GM12878 (cell line): ENCODE results near the gene MAP7. TPM values are rescaled to one million over a fixed set of nuclear protein-coding genes. Genes with fewer than 3 reads are reported as not detected.

Experiments used
- ATAC-seq: fragments of 200-7000 bp; cut with Tn5 transposase; 3 replicates; pipeline ENCODE4 v1.9.1; 2020; ENCODE audit warnings: mild to moderate bottlenecking, moderate library complexity
- BruUV-seq: library from RNA; stranded (reverse); fragments of 400-500 nt; replicated peaks from 2 replicates; lab custom pipeline; 2021; lab: Mats Ljungman, UMichigan
- CTCF ChIA-PET: fragments of 300-600 bp; sonication (Branson Sonifier 250); formaldehyde crosslinking; extraction: SDS; loops from one replicate; lab custom pipeline; 2021; ENCODE audit warnings: inconsistent platforms; lab: Yijun Ruan, JAX
- POLR2A ChIA-PET: fragments of 350-600 bp; formaldehyde crosslinking; extraction: SDS; loops from one replicate; lab custom pipeline; 2021; ENCODE audit warnings: inconsistent platforms; lab: Charles Lee
- RAD21 ChIA-PET: fragments of 300-600 bp; sonication (Branson Sonifier 250); formaldehyde crosslinking; loops from one replicate; lab custom pipeline; 2023; ENCODE audit warnings: antibody characterized with exemption; ENCODE audit not compliant: unreplicated experiment; lab: Charles Lee
- SMC1A ChIA-PET: fragments of 300-600 bp; sonication (Branson Sonifier 250); formaldehyde crosslinking; loops from one replicate; lab custom pipeline; 2023; ENCODE audit not compliant: unreplicated experiment, uncharacterized antibody; lab: Charles Lee
- DNase-seq: peaks from one replicate; pipeline ENCODE4 v3.0.0-alpha.2; 2011; ENCODE audit warnings: low read depth, low spot score
- FAIRE-seq: peaks from 3 replicates; lab custom pipeline; 2011; peaks lifted over from hg19 to GRCh38; lab: Jason Lieb, UNC
- H2AFZ ChIP-seq: 2 replicates; pipeline ENCODE4 v1.6.0; 2011; ENCODE audit warnings: low read depth, low read length, control low read depth; ENCODE audit not compliant: control insufficient read depth
- H3K27ac ChIP-seq: 2 replicates; pipeline ENCODE4 v1.5.1; 2011; ENCODE audit warnings: control low read depth; ENCODE audit not compliant: control insufficient read depth, insufficient read depth
- H3K27me3 ChIP-seq, 2 experiments: replicated peaks in 1 of 2; 2 replicates each; pipeline versions ENCODE4 v1.6.0 to v1.6.1; 2011; ENCODE audit warnings: low read length in 1 of 2; ENCODE audit not compliant: control insufficient read depth in 2 of 2, insufficient read depth in 2 of 2
- H3K36me3 ChIP-seq, 2 experiments: 2 replicates each; pipeline ENCODE4 v1.5.1; 2011; ENCODE audit warnings: low read length in 1 of 2; ENCODE audit not compliant: control insufficient read depth in 2 of 2, insufficient read depth in 2 of 2
- H3K4me1 ChIP-seq: 2 replicates; pipeline ENCODE4 v1.6.1; 2011; ENCODE audit warnings: mild to moderate bottlenecking, low read length, moderate library complexity, mixed read lengths; ENCODE audit not compliant: control insufficient read depth, insufficient read depth
- H3K4me2 ChIP-seq: 2 replicates; pipeline ENCODE4 v1.6.0; 2011; ENCODE audit warnings: control low read depth; ENCODE audit not compliant: control insufficient read depth, insufficient read depth
- H3K4me3 ChIP-seq: fragments of 200-600 bp; sonication (generic); 2 replicates; pipeline ENCODE4 v1.5.1; 2016
- H3K79me2 ChIP-seq: 2 replicates; pipeline ENCODE4 v1.6.0; 2011; ENCODE audit warnings: low read length; ENCODE audit not compliant: control insufficient read depth, insufficient read depth
- H3K9ac ChIP-seq: 2 replicates; pipeline ENCODE4 v1.8.0; 2011; ENCODE audit warnings: low read length, control low read depth, mixed read lengths; ENCODE audit not compliant: control insufficient read depth, insufficient read depth
- H3K9me3 ChIP-seq: replicated peaks from 3 replicates; pipeline ENCODE4 v1.5.1; 2011; ENCODE audit warnings: mild to moderate bottlenecking, low read length; ENCODE audit not compliant: control insufficient read depth, insufficient read depth
- H4K20me1 ChIP-seq: 2 replicates; pipeline ENCODE4 v1.6.0; 2011; ENCODE audit not compliant: control insufficient read depth, insufficient read depth
- BCL11A ChIP-seq: IDR thresholded peaks from 2 replicates; pipeline ENCODE4 v1.6.1; 2011; ENCODE audit warnings: low read depth, low read length
- MYB ChIP-seq: fragments of 150-350 bp; IDR thresholded peaks from 2 replicates; pipeline ENCODE4 v1.6.1; 2014; ENCODE audit warnings: mild to moderate bottlenecking, low read depth, low read length, borderline replicate concordance
- NFYA ChIP-seq: IDR thresholded peaks from 2 replicates; pipeline ENCODE4 v1.6.1; 2011; ENCODE audit warnings: low read depth, mild to moderate bottlenecking, low read length, improper control_type of control experiment, borderline replicate concordance
- PAX8 ChIP-seq: fragments of 450-650 bp; IDR thresholded peaks from 2 replicates; pipeline ENCODE4 v1.6.1; 2017; ENCODE audit warnings: mild to moderate bottlenecking, moderate library complexity
- RAD51 ChIP-seq: fragments of 450-650 bp; IDR thresholded peaks from 2 replicates; pipeline ENCODE4 v1.6.1; 2016; ENCODE audit warnings: moderate library complexity, mild to moderate bottlenecking, inconsistent platforms
- ZNF207 ChIP-seq: fragments of 450-650 bp; IDR thresholded peaks from 2 replicates; pipeline ENCODE4 v1.6.1; 2014; ENCODE audit warnings: antibody characterized with exemption, mild to moderate bottlenecking, borderline replicate concordance
- WGBS: methylation state at CpG from one replicate; pipeline ENCODE4 v1.1.6; 2016; ENCODE audit warnings: low lambda C conversion rate; ENCODE audit not compliant: insufficient replicate concordance, insufficient coverage; ENCODE audit errors: missing lambda C conversion rate; 5-methylcytosine and 5-hydroxymethylcytosine counted together
- in situ Hi-C: fragments of 300-500 bp; cut with MboI; formaldehyde crosslinking; loops from 9 replicates; pipeline ENCODE4 v1.14.3; 2018; ENCODE audit warnings: mixed read lengths
- intact Hi-C: fragments of 100-400 bp; cut with micrococcal nuclease; formaldehyde crosslinking; loops from one replicate; pipeline ENCODE4 v1.14.2; 2022; ENCODE audit not compliant: unreplicated experiment
- polyA plus RNA-seq, 11 experiments: library from polyadenylated mRNA; depleted of rRNA in 4 of 11; unstranded in 6 of 11; stranded (reverse) in 5 of 11; fragments of >200 nt; fragmentation: Nextera tagmentation in 4 of 11; fragmentation: Illumina TruSeq in 1 of 11; extraction: Ambion mirVana in 4 of 11; extraction: Trizol in 1 of 11; gene quantifications; 1 replicate in 1 of 11; 2 replicates in 10 of 11; pipeline versions ENCODE4 v1.2.1 to v1.2.3, GENCODE V29; 2011 to 2016; ENCODE audit warnings: inconsistent platforms in 2 of 11, missing spikeins in 2 of 11, low read depth in 1 of 11
- total RNA-seq, 4 experiments: library from RNA; depleted of rRNA in 3 of 4; stranded (reverse); fragments of >200 nt in 3 of 4; fragmentation: Illumina TruSeq in 1 of 4; extraction: Trizol in 1 of 4; gene quantifications; 2 replicates each; pipeline versions ENCODE4 v1.2.1 to v1.2.3, GENCODE V29; 2013 to 2021
- TF ChIP-seq, protein P1 (sequence below): fragments of 450-650 bp; IDR thresholded peaks from 2 replicates; pipeline ENCODE4 v1.6.1; 2017; ENCODE audit warnings: borderline replicate concordance
- TF ChIP-seq, protein P2 (sequence below): IDR thresholded peaks from 2 replicates; pipeline ENCODE4 v1.6.1; 2011; ENCODE audit warnings: low read depth, low read length, improper control_type of control experiment, borderline replicate concordance

MAP7 gene
- total and polyA plus RNA-seq, 10 of the 15 experiments (the other 5 are each of a cell fraction or from before 2014, with no cell fraction given): 0.04 to 0.17 (median 0.08) TPM; not detected in 2

DNA sequence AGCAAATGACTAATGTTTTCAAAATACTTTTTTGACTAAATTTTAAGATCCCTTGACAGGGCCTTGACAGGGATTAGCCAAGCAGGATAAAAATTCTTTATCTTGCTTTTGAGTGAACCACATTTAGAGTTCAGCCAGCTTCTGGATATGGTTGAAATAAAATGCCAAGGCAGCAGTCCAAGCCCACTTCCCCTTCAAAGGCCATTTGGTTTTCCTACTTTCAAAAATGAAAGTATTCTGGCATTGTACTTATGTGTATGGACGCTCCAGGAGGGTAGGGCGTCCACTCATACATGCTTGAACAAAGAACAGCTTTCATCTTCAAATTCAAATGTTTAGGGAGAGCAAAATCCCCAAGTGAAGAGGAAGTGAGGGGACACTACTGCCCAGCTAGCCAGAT lies 178.3 kb downstream of the MAP7 start:
- intact Hi-C loops: no loop called here

DNA sequence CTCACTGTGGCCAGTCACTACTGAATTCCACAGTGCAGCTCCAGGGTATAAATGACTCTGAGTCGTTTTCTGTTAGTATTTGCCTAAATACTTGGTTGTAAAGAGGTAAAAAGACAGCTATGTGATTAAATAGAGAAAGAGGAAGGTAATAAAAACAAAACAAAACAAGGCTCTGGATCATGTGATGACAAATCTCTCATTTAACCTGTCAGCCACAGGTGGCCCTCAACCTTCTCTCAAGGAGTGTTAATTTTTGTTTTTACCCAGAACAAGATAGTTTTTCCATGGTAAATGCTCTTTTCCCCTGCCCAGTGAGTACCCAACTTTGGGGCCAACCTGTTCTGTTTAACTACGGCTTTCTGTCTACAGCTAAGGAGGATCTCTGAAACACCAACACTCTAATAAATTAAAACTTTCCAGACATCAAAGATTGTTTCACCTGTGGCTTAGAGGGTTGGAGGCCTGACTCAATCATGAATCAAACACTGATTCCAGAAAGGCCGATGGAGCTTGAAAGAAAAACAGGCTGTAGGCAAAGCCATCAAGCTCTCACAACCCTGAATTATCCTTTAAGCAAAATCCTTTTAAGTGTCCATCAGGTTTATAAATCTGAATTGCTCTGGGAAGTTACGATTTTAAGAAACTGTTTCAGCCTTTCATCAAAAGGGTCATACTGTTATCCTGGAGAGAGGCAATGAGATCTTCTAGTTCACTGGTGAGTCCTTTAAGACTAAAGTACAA lies 179.1 kb downstream of the MAP7 start:
- no peak for DNase-seq
- Histone ChIP-seq H3K4me1 (no peaks in the 10 kb centered on the region), H4K20me1 (no peaks in the 10 kb centered on the region), H2AFZ (no peak overlapping the region), H3K27ac (no peak overlapping the region), H3K27me3 (peaks cover 0 to 1% of the 10 kb centered on the region in 2 experiments; a peak in 2 of 4 replicates), H3K4me3 (no peak overlapping the region), H3K4me2 (no peak overlapping the region), H3K79me2 (no peaks in the 10 kb centered on the region), H3K9ac (no peak overlapping the region), H3K36me3 (no peaks in the 10 kb centered on the region), H3K9me3 (no peaks in the 10 kb centered on the region)
- TF ChIP-seq, protein P1, sequence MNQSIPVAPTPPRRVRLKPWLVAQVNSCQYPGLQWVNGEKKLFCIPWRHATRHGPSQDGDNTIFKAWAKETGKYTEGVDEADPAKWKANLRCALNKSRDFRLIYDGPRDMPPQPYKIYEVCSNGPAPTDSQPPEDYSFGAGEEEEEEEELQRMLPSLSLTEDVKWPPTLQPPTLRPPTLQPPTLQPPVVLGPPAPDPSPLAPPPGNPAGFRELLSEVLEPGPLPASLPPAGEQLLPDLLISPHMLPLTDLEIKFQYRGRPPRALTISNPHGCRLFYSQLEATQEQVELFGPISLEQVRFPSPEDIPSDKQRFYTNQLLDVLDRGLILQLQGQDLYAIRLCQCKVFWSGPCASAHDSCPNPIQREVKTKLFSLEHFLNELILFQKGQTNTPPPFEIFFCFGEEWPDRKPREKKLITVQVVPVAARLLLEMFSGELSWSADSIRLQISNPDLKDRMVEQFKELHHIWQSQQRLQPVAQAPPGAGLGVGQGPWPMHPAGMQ: no peak
- ChIA-PET RAD21 (no interaction called here), POLR2A (no interaction called here), CTCF (no interaction called here), SMC1A (no interaction called here)
- BruUV-seq: no TSS peak
- 42% methylated on average over 4 of the region's 4 CpGs for WGBS
- in situ Hi-C loops (no loop called here), intact Hi-C loops (no loop called here)
- FAIRE-seq: no peak
- ATAC-seq: no peak

More for the DNA sequence above, 178.3 kb downstream of the MAP7 start:
- H3K4me2 ChIP-seq: no peak overlapping the region
- H3K36me3 ChIP-seq: no peaks in the 10 kb centered on the region
- H3K4me1 ChIP-seq: no peaks in the 10 kb centered on the region
- FAIRE-seq (no peak), DNase-seq (no peak), ATAC-seq (no peak)
- SMC1A ChIA-PET: no interaction called here
- no peak overlapping the region for H2AFZ ChIP-seq
- POLR2A ChIA-PET: no interaction called here
- RAD21 ChIA-PET: no interaction called here
- H3K9ac ChIP-seq: no peak overlapping the region
- WGBS: 0% methylated on average over 2 of the region's 2 CpGs
- H3K9me3 ChIP-seq: no peaks in the 10 kb centered on the region
- no TSS peak for BruUV-seq
- no peak overlapping the region for H3K4me3 ChIP-seq
- TF ChIP-seq, protein P2, sequence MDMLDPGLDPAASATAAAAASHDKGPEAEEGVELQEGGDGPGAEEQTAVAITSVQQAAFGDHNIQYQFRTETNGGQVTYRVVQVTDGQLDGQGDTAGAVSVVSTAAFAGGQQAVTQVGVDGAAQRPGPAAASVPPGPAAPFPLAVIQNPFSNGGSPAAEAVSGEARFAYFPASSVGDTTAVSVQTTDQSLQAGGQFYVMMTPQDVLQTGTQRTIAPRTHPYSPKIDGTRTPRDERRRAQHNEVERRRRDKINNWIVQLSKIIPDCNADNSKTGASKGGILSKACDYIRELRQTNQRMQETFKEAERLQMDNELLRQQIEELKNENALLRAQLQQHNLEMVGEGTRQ: no peak
- TF ChIP-seq MYB (no peak), PAX8 (no peak), NFYA (no peak), ZNF207 (no peak), RAD51 (no peak), BCL11A (no peak)
- H3K79me2 ChIP-seq: no peaks in the 10 kb centered on the region
- H3K27me3 ChIP-seq: peaks cover 0 to 1% of the 10 kb centered on the region in 2 experiments; a peak in 2 of 4 replicates
- in situ Hi-C loops: no loop called here
- no peak overlapping the region for H3K27ac ChIP-seq
- CTCF ChIA-PET: interaction anchor here (1.0 kb wide), 1 partner anchor 28 kb away, joined by 3 read pairs; no protein-coding TSS in a partner anchor
- no peaks in the 10 kb centered on the region for H4K20me1 ChIP-seq
